Gastroesophageal sphincter (tissue), 3 donors: ENCODE measurements around the gene NAE1.

Experiments
- POLR2AphosphoS5 ChIP-seq: sonication (generic); formaldehyde crosslinking; IDR thresholded peaks from one replicate; pipeline ENCODE4 v1.6.1; 2017; ENCODE audit warnings: antibody characterized with exemption
- TF ChIP-seq, protein P1 (sequence below), 4 experiments: fragments of 200-600 bp in 2 of 4; fragments of 450-650 bp in 2 of 4; sonication (generic) in 1 of 4; IDR thresholded peaks; one replicate each; pipeline ENCODE4 v1.5.1; 2017 to 2019; ENCODE audit warnings: antibody characterized with exemption in 4 of 4, mild to moderate bottlenecking in 2 of 4, moderate library complexity in 2 of 4

DNA sequence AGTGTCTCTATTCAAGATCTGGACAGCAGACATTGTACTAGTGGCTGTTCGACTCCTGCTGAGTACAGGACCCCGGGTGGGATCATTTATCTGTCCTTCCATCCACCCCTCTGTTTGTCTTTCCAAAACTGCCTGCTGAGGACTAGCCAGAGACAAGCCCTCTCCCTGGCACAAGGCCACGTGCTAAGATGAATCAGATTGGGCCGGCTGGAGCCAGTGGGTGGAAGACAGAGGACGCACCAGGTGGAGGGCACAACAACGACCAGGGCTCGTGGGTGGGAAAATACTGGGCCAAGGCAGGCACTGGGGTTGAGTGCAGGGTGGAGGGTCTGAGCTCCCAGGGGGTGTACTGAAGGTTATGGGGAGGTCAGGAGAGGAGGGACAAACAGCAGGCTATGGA is 12.0 kb upstream of the NAE1 start:
- TF ChIP-seq, protein P1, sequence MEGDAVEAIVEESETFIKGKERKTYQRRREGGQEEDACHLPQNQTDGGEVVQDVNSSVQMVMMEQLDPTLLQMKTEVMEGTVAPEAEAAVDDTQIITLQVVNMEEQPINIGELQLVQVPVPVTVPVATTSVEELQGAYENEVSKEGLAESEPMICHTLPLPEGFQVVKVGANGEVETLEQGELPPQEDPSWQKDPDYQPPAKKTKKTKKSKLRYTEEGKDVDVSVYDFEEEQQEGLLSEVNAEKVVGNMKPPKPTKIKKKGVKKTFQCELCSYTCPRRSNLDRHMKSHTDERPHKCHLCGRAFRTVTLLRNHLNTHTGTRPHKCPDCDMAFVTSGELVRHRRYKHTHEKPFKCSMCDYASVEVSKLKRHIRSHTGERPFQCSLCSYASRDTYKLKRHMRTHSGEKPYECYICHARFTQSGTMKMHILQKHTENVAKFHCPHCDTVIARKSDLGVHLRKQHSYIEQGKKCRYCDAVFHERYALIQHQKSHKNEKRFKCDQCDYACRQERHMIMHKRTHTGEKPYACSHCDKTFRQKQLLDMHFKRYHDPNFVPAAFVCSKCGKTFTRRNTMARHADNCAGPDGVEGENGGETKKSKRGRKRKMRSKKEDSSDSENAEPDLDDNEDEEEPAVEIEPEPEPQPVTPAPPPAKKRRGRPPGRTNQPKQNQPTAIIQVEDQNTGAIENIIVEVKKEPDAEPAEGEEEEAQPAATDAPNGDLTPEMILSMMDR (IDR thresholded peaks at IDR 0.05) = no peak
- no peak for TF ChIP-seq POLR2AphosphoS5
